ENCODE data around the gene MRGPRX2.

The MRGPRX2 gene

DNA sequence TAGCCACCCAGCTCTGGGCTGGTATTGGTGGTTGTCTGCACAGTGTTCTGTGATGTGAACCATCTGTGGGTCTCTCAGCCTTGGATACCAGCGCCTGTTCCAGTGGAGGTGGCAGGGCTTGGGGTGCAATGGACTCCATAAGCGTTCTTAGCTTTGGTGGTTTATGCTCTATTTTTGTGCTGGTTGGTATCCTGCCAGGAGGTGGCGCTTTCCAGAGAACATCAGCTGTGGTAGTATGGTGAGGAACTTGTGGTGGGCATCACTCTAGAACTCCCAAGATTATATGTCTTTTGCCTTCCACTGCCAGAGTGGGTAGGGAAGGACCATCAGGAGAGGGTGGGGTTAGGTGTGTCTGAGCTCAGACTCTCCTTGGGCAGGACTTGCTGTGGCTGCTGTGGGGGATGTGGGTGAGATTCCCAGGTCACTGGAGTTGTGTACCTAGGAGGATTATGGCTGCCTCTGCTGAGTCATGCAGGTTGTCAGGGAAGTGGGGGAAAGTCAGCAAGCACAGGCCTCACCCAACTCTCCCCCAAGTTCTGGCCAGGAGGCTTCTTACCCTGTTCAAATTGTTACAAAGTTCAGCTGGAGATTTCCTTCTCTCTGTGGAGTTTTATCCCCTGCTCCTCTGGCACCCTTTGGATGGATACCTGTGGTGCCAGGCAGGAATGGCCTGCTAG, 47.2 kb downstream of the MRGPRX2 start:
- TF ChIP-seq, protein P1, sequence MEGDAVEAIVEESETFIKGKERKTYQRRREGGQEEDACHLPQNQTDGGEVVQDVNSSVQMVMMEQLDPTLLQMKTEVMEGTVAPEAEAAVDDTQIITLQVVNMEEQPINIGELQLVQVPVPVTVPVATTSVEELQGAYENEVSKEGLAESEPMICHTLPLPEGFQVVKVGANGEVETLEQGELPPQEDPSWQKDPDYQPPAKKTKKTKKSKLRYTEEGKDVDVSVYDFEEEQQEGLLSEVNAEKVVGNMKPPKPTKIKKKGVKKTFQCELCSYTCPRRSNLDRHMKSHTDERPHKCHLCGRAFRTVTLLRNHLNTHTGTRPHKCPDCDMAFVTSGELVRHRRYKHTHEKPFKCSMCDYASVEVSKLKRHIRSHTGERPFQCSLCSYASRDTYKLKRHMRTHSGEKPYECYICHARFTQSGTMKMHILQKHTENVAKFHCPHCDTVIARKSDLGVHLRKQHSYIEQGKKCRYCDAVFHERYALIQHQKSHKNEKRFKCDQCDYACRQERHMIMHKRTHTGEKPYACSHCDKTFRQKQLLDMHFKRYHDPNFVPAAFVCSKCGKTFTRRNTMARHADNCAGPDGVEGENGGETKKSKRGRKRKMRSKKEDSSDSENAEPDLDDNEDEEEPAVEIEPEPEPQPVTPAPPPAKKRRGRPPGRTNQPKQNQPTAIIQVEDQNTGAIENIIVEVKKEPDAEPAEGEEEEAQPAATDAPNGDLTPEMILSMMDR (IDR thresholded peaks at IDR 0.05; ENCODE audit: low read depth, low read length) = no peak
- no peak overlapping the region for H3K4me3 ChIP-seq (ENCODE audit: low read depth, low read length)

DNA sequence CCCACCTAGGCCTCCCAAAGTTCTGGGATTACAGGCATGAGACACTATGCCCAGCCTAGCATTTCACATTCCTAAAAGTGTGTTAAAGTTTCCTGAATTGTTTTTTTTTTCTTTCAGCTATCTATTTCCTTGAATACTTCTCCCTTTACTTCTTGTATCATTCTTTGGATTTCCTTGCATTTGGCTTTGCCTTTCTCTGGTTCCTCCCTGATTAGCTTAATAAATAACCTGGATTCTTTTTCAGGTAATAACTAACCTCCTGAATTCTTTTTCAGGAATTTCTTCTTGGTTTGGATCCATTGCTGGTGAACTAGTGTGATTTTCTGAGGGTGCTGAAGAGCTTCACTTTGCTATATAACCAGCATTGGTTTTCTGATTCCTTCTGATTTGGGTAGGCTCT, 47.9 kb downstream of the MRGPRX2 start:
- H3K4me3 ChIP-seq (ENCODE audit: low read depth, low read length) = no peak overlapping the region
- TF ChIP-seq, protein P1 (IDR thresholded peaks at IDR 0.05; ENCODE audit: low read depth, low read length) = no peak
